ENCODE measurements around the gene SMIM28.
"Not testable (repeated sequence)": the region's sequence is repeated elsewhere in the genome, so short reads cannot be mapped to it uniquely, and the experiment has no call there.

The SMIM28 gene

DNA sequence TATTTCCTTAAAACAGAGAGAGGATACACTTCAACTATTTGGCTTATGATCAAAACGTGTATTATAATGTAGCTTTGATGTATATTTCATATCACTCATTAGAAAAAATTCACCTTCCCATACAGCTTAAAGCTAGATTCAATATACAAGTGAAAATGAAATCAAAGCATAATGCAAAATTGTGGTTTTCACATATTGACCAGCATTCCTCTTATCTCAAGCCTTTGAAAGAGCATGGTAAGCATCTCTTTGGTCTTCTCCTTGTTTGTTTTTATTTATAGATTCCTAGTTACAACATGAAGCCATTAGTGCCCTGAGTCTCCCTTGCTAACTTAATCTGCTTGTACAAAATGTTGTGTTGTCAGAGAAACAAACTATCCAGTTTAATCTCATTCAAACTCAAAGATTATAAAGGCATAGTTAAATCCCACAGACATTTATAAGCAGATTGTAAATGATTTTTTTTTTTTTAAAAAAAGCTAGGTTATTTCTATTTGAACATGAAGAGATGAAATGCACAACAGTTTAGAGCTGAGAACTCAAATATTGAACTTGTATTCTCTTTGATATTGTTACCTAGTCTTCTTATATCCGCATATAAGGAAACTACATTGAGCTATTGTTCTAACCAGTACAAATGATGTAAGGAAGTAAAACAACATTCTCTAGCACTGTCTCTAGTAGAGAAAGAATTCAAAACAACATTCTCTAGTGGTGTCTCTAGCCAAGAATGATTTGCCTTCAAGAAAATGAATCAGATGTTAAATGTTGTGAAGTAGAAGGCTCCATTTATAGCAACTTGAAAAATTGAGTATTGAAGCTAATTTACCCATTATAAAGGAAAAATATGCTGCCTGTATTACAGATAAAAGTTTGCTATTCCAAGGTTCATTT lies 31.2 kb upstream of the SMIM28 start:
- Histone ChIP-seq H3K4me2 (peak overlapping the region; percentile 65), H4K20me1 (ENCODE audit: insufficient read depth) (no peaks in the 10 kb centered on the region), H2AFZ (ENCODE audit: low read depth) (no peak overlapping the region)

DNA sequence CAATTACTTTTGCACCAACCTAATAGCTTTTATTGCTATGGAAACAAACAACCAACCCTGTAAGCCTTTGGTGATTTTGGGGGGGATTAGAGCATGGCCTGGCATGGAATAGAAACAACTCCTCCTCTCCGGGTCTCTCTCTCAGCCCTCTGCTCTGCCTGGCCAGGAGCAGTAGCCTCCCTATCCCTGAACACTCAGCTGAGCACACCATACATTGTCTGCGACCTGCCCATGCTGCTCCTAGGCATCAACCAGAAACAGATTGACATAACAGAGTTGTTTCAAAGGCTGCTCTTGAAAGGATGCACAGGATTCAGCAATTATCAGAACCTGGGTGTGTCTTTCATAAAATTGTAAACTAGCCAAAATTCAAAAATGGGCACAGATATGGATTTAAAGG lies 29.8 kb upstream of the SMIM28 start:
- Histone ChIP-seq H4K20me1 (ENCODE audit: insufficient read depth) (no peaks in the 10 kb centered on the region), H3K4me3 (IDR thresholded peaks at IDR 0.05; ENCODE audit: insufficient read depth, low read depth, low read length) (no peak overlapping the region), H3K9ac (no peak overlapping the region), H3K27ac (no peak overlapping the region), H3K4me2 (no peak overlapping the region), H2AFZ (ENCODE audit: low read depth) (no peak overlapping the region), H3K27me3 (ENCODE audit: insufficient read depth, low read depth) (no peaks in the 10 kb centered on the region), H3K79me2 (ENCODE audit: insufficient read depth, low read depth) (no peaks in the 10 kb centered on the region), H3K36me3 (ENCODE audit: insufficient read depth) (no peaks in the 10 kb centered on the region), H3K4me1 (ENCODE audit: low read depth, poor library complexity, severe bottlenecking) (peaks cover 19% of the 10 kb centered on the region)
- TF ChIP-seq, protein P1, sequence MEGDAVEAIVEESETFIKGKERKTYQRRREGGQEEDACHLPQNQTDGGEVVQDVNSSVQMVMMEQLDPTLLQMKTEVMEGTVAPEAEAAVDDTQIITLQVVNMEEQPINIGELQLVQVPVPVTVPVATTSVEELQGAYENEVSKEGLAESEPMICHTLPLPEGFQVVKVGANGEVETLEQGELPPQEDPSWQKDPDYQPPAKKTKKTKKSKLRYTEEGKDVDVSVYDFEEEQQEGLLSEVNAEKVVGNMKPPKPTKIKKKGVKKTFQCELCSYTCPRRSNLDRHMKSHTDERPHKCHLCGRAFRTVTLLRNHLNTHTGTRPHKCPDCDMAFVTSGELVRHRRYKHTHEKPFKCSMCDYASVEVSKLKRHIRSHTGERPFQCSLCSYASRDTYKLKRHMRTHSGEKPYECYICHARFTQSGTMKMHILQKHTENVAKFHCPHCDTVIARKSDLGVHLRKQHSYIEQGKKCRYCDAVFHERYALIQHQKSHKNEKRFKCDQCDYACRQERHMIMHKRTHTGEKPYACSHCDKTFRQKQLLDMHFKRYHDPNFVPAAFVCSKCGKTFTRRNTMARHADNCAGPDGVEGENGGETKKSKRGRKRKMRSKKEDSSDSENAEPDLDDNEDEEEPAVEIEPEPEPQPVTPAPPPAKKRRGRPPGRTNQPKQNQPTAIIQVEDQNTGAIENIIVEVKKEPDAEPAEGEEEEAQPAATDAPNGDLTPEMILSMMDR (conservative IDR thresholded peaks at IDR 0.05; ENCODE audit: low read depth, low read length): no peak

More for the DNA sequence above, 31.2 kb upstream of the SMIM28 start:
- Histone ChIP-seq H3K4me1 (ENCODE audit: low read depth, poor library complexity, severe bottlenecking) (peaks cover 19% of the 10 kb centered on the region), H3K27me3 (ENCODE audit: insufficient read depth, low read depth) (no peaks in the 10 kb centered on the region), H3K36me3 (ENCODE audit: insufficient read depth) (no peaks in the 10 kb centered on the region), H3K79me2 (ENCODE audit: insufficient read depth, low read depth) (no peaks in the 10 kb centered on the region), H3K27ac (peak overlapping the region; percentile 38; the same call in 1 of the 2 replicates), H3K4me3 (IDR thresholded peaks at IDR 0.05; ENCODE audit: insufficient read depth, low read depth, low read length) (no peak overlapping the region), H3K9ac (no peak overlapping the region)
- TF ChIP-seq, protein P1 (conservative IDR thresholded peaks at IDR 0.05; ENCODE audit: low read depth, low read length): no peak

DNA sequence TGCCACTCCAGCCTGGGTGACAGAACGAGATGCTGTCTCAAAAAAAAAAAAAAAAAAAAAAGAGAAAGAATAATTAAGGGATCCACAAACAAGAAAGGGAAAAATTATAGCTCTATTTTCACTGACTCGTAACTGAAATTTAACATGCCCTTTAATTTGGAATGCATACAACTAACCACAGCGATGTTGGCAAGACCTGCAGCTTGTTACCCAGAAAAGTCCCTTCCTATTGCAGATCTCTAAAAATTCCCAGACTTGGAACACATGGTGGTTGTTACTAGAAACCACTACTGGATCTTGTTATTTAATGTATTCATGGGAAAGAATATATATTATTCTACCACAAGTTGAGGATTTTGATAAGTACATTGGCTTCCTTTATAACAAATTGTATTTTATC lies 27.8 kb upstream of the SMIM28 start:
- Histone ChIP-seq H2AFZ (ENCODE audit: low read depth) (no peak overlapping the region), H3K27ac (no peak overlapping the region), H3K4me2 (no peak overlapping the region), H4K20me1 (ENCODE audit: insufficient read depth) (no peaks in the 10 kb centered on the region), H3K4me3 (IDR thresholded peaks at IDR 0.05; ENCODE audit: insufficient read depth, low read depth, low read length) (no peak overlapping the region), H3K79me2 (ENCODE audit: insufficient read depth, low read depth) (no peaks in the 10 kb centered on the region), H3K4me1 (ENCODE audit: low read depth, poor library complexity, severe bottlenecking) (peaks cover 19% of the 10 kb centered on the region), H3K27me3 (ENCODE audit: insufficient read depth, low read depth) (no peaks in the 10 kb centered on the region), H3K36me3 (ENCODE audit: insufficient read depth) (no peaks in the 10 kb centered on the region), H3K9ac (no peak overlapping the region)
- TF ChIP-seq, protein P1 (conservative IDR thresholded peaks at IDR 0.05; ENCODE audit: low read depth, low read length): no peak

DNA sequence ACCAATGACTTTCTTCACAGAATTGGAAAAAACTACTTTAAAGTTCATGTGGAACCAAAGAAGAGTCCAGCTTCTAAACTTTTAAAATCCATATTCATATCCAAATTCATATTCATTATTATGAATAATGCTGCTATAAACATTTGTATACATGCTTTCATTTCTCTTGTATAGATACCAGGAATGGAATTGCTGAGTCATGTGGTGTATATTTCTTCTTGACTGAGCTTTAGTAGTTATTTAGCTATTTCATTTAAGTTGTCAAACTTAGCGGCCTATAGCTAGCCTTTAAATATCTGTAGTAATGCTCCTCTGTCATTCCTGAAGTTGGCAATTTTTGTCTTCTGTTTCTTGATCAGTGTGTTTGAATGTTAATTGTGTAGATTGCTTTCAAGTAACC lies 19.8 kb upstream of the SMIM28 start:
- Histone ChIP-seq H3K9ac (no peak overlapping the region), H3K4me1 (ENCODE audit: low read depth, poor library complexity, severe bottlenecking) (no peaks in the 10 kb centered on the region), H2AFZ (ENCODE audit: low read depth) (no peak overlapping the region), H3K27me3 (ENCODE audit: insufficient read depth, low read depth) (no peaks in the 10 kb centered on the region), H4K20me1 (ENCODE audit: insufficient read depth) (no peaks in the 10 kb centered on the region), H3K27ac (no peak overlapping the region), H3K4me3 (IDR thresholded peaks at IDR 0.05; ENCODE audit: insufficient read depth, low read depth, low read length) (no peak overlapping the region), H3K36me3 (ENCODE audit: insufficient read depth) (no peaks in the 10 kb centered on the region), H3K79me2 (ENCODE audit: insufficient read depth, low read depth) (no peaks in the 10 kb centered on the region), H3K4me2 (no peak overlapping the region)
- TF ChIP-seq, protein P1 (conservative IDR thresholded peaks at IDR 0.05; ENCODE audit: low read depth, low read length): no peak

DNA sequence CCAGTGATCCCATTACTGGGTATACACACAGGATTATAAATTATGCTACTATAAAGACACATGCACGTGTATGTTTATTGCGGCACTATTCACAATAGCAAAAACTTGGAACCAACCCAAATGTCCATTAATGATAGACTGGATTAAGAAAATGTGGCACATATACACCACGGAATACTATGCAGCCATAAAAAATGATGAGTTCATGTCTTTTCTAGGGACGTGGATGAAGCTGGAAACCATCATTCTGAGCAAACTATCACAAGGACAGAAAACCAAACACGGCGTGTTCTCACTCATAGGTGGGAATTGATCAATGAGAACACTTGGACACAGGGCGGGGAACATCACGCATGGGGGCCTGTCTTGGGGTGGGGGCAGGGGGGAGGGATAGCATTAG lies 9.0 kb upstream of the SMIM28 start:
- H3K4me3 ChIP-seq (IDR thresholded peaks at IDR 0.05; ENCODE audit: insufficient read depth, low read depth, low read length); H4K20me1 ChIP-seq (ENCODE audit: insufficient read depth); H3K79me2 ChIP-seq (ENCODE audit: insufficient read depth, low read depth); H3K4me1 ChIP-seq (ENCODE audit: low read depth, poor library complexity, severe bottlenecking); H3K27ac ChIP-seq; H3K27me3 ChIP-seq (ENCODE audit: insufficient read depth, low read depth); H2AFZ ChIP-seq (ENCODE audit: low read depth); H3K4me2 ChIP-seq; H3K36me3 ChIP-seq (ENCODE audit: insufficient read depth); H3K9ac ChIP-seq: not testable (repeated sequence)

Measured in KMS-11 (cell line).